Activated naive CD8-positive, alpha-beta T cell treated with anti-CD3 and anti-CD28 coated beads, Interleukin-2, amount 50 U/mL, for 24 hours (primary cell): ENCODE data around the gene NXF1.
"Not testable (repeated sequence)": the region's sequence is repeated elsewhere in the genome, so short reads cannot be mapped to it uniquely, and the experiment has no call there.

Experiments used
- ATAC-seq: fragments of 150-1000 bp; cut with Tn5 transposase; one replicate; pipeline ENCODE4 v1.10.0; 2021
- DNase-seq: peaks from one replicate; pipeline ENCODE4 v3.0.0; 2021
- H3K27ac Mint-ChIP-seq: one replicate; pipeline ENCODE4 v1.8.0; 2021; ENCODE audit warnings: mild to moderate bottlenecking, mixed read lengths
- H3K27me3 Mint-ChIP-seq: one replicate; pipeline ENCODE4 v1.8.0; 2021; ENCODE audit warnings: mixed read lengths
- H3K36me3 Mint-ChIP-seq: one replicate; pipeline ENCODE4 v1.8.0; 2021; ENCODE audit warnings: low read depth, mixed read lengths
- H3K4me1 Mint-ChIP-seq: one replicate; pipeline ENCODE4 v1.8.0; 2021; ENCODE audit warnings: mixed read lengths
- H3K4me3 Mint-ChIP-seq: one replicate; pipeline ENCODE4 v1.8.0; 2021; ENCODE audit warnings: mild to moderate bottlenecking, moderate library complexity, mixed read lengths
- H3K9me3 Mint-ChIP-seq: one replicate; pipeline ENCODE4 v1.8.0; 2021; ENCODE audit warnings: mixed read lengths

Gene NXF1

DNA sequence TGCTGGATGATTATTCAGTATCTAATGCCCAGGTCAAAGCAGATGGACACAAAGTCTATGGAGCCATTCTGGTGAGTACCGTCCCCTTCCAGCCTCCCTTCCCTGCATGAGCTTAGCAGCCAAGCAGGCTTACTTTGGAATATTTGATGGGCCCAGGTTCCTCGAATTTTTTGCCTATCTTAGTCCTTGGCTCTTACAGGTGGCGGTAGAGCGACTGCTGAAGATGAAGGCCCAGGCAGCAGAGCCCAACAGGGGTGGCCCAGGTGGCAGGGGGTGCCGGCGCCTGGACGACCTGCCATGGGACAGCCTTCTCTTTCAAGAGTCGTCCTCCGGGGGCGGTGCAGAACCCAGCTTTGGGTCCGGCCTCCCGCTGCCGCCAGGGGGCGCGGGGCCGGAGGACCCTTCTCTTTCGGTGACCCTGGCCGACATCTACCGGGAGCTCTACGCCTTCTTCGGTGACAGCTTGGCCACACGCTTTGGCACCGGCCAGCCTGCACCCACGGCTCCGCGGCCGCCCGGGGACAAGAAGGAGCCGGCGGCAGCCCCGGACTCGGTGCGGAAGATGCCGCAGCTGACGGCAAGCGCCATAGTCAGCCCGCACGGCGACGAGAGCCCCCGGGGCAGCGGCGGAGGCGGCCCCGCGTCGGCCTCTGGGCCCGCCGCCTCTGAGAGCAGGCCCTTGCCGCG lies 18.8 kb downstream of the NXF1 start:
- ATAC-seq, result peak; percentile 75
- Mint-ChIP-seq H3K4me3 (peak overlapping the region; percentile 83), H3K27ac (peak overlapping the region; percentile 84), H3K27me3 (no peaks in the 10 kb centered on the region), H3K4me1 (peaks cover 44% of the 10 kb centered on the region), H3K36me3 (peaks cover 20% of the 10 kb centered on the region), H3K9me3 (no peaks in the 10 kb centered on the region)
- DNase-seq, result peak; percentile 90

GRCh38 chr11:62782753-62783152 lies 22.5 kb downstream of the NXF1 start:
- ATAC-seq, result no peak
- no peak for DNase-seq
- H3K4me3 Mint-ChIP-seq, result no peak overlapping the region
- peaks cover 12% of the 10 kb centered on the region for H3K4me1 Mint-ChIP-seq
- no peak overlapping the region for H3K27ac Mint-ChIP-seq
- H3K27me3 Mint-ChIP-seq, result no peaks in the 10 kb centered on the region
- no peaks in the 10 kb centered on the region for H3K36me3 Mint-ChIP-seq
- no peaks in the 10 kb centered on the region for H3K9me3 Mint-ChIP-seq

DNA sequence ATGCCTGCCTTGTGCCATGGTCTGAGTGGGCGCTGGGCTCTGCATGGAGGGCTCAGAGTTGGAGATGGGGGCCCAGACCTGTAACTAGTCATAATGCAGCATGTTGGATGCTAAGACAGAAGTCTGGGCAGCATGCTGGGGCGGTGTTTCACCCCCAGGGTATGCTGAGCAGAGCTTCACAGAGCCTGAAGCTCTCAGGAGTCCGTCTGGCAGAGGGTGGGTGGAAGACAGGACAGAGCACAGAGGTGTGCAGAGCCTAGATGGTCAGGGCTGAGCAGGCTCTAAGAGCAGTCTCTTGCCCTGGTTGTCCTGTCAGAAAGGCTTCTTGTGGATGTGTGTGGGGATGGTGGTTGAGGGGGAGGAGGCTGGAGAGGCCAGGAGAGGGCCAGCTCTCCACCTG lies 26.8 kb downstream of the NXF1 start:
- DNase-seq (no peak), ATAC-seq (peak; percentile 16)
- peaks cover 12% of the 10 kb centered on the region for H3K4me1 Mint-ChIP-seq
- H3K9me3 Mint-ChIP-seq, result no peaks in the 10 kb centered on the region
- H3K4me3 Mint-ChIP-seq, result no peak overlapping the region
- no peak overlapping the region for H3K27ac Mint-ChIP-seq
- H3K27me3 Mint-ChIP-seq, result no peaks in the 10 kb centered on the region
- H3K36me3 Mint-ChIP-seq, result peaks cover 10% of the 10 kb centered on the region

GRCh38 chr11:62777389-62777788 lies 27.9 kb downstream of the NXF1 start:
- Mint-ChIP-seq H3K4me3 (peak overlapping the region; percentile 15), H3K27me3 (no peaks in the 10 kb centered on the region), H3K4me1 (peaks cover 13% of the 10 kb centered on the region), H3K9me3 (no peaks in the 10 kb centered on the region), H3K27ac (peak overlapping the region; percentile 88), H3K36me3 (peaks cover 10% of the 10 kb centered on the region)
- peak; percentile 30 for ATAC-seq
- no peak for DNase-seq

DNA sequence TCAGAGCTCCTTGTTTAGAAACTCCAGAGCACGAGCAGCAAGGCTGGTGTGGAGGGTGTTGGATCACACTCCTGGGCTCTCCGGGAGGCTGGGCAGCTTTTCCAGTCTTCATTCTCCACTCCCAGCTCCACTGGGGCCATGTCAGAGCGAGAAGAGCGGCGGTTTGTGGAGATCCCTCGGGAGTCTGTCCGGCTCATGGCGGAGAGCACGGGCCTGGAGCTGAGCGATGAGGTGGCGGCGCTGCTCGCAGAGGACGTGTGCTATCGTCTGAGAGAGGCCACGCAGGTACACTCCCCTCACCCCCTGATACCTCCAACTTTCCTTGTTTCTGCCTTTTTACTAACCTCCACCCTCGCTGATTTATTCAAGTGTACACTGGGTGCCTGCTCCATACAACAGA lies 29.6 kb downstream of the NXF1 start:
- no peak for DNase-seq
- H3K27ac Mint-ChIP-seq, result no peak overlapping the region
- no peak for ATAC-seq
- H3K36me3 Mint-ChIP-seq, result peaks cover 10% of the 10 kb centered on the region
- no peaks in the 10 kb centered on the region for H3K9me3 Mint-ChIP-seq
- H3K4me1 Mint-ChIP-seq, result peaks cover 23% of the 10 kb centered on the region
- H3K4me3 Mint-ChIP-seq, result no peak overlapping the region
- H3K27me3 Mint-ChIP-seq, result no peaks in the 10 kb centered on the region

- peaks cover 10% of the 10 kb centered on the region for H3K36me3 Mint-ChIP-seq
- ATAC-seq (no peak), DNase-seq (no peak)
- H3K4me1 Mint-ChIP-seq, result peaks cover 34% of the 10 kb centered on the region
- no peaks in the 10 kb centered on the region for H3K27me3 Mint-ChIP-seq
- H3K9me3 Mint-ChIP-seq, result no peaks in the 10 kb centered on the region
- no peak overlapping the region for H3K27ac Mint-ChIP-seq
- H3K4me3 Mint-ChIP-seq, result no peak overlapping the region
Measured at GRCh38 chr11:62774407-62774806, 30.8 kb downstream of the NXF1 start.

GRCh38 chr11:62771144-62772021 lies 33.9 kb downstream of the NXF1 start, which contains the start of gene TAF6L:
TSS of gene TAF6L (plus strand) at chr11:62771396. CDS start at chr11:62775784, 4,388 bp downstream.
- Mint-ChIP-seq H3K9me3 (no peaks in the 10 kb centered on the region), H3K4me1 (peaks cover 27% of the 10 kb centered on the region), H3K36me3 (peaks cover 11% of the 10 kb centered on the region), H3K27ac (peak within 1 kb of the TSS; percentile 96), H3K4me3 (peak within 1 kb of the TSS; percentile 90), H3K27me3 (no peaks in the 10 kb centered on the region)
- DNase-seq, result peak; percentile 96
- peak; percentile 87 for ATAC-seq

- no peaks in the 10 kb centered on the region for H3K9me3 Mint-ChIP-seq
- peak overlapping the region; percentile 90 for H3K4me3 Mint-ChIP-seq
- H3K4me1 Mint-ChIP-seq, result peaks cover 27% of the 10 kb centered on the region
- H3K36me3 Mint-ChIP-seq, result peaks cover 11% of the 10 kb centered on the region
- peak overlapping the region; percentile 96 for H3K27ac Mint-ChIP-seq
- no peaks in the 10 kb centered on the region for H3K27me3 Mint-ChIP-seq
- ATAC-seq, result no peak
- peak; percentile 30 for DNase-seq
Measured at GRCh38 chr11:62770778-62771143, 34.5 kb downstream of the NXF1 start.

- ATAC-seq, H3K27me3 Mint-ChIP-seq, H3K9me3 Mint-ChIP-seq: not testable (repeated sequence)
- Mint-ChIP-seq H3K27ac (peak overlapping the region; percentile 39), H3K4me3 (peak overlapping the region; percentile 94), H3K36me3 (peaks cover 15% of the 10 kb centered on the region), H3K4me1 (peaks cover 21% of the 10 kb centered on the region)
- DNase-seq, result peak; percentile 23
Measured at GRCh38 chr11:62760867-62761227, 44.4 kb downstream of the NXF1 start.

DNA sequence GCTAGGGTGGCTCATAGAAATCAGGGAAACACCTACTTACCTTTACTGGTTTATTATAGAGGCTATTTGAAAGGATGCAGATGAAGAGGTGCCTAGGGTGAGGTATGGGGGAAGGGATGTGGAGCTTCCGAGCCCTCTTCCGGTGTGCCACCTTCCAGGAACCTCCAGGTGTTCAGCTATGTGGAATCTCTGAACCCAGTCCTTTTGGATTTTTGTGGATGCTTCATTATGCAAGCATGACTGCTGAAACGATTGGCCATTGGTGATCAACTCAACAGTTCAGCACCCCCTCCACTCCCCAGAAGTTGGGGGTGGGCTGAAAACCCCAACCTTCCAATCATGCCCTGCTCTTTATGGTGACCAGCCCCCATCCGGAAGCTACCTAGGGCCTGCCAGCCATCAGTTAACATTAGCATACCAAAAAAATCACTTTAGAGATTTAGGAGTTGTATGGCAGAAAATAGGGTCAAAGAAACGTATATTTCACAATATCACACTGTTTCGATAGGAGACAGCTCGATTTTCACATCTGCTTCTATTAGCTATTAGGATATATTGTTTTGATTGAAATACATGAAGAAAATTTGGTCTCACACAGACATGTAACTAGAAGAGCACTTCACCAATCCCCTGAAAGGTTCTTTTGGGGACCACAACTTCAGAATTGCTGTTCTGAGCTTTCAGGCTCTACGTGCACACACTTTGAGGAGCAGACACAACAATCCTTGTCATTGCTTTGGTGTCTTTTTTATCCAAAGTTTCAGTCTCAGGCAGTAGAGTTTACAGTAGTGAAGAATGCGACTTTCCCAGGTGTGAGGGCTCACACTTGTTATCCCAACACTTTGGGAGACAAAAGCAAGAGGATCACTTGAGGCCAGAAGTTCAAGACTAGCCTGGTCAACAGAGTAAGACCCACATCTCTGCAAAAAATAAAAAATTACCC lies 47.1 kb downstream of the NXF1 start:
- Mint-ChIP-seq H3K36me3 (peaks cover 10% of the 10 kb centered on the region), H3K4me1 (peaks cover 29% of the 10 kb centered on the region), H3K9me3 (no peaks in the 10 kb centered on the region), H3K27ac (no peak overlapping the region), H3K27me3 (peaks cover 2% of the 10 kb centered on the region), H3K4me3 (no peak overlapping the region)
- DNase-seq, result no peak
- no peak for ATAC-seq

- peaks cover 2% of the 10 kb centered on the region for H3K27me3 Mint-ChIP-seq
- peak overlapping the region; percentile 98 for H3K4me3 Mint-ChIP-seq
- H3K27ac Mint-ChIP-seq, result no peak overlapping the region
Measured at GRCh38 chr11:62755086-62755615, 50.1 kb downstream of the NXF1 start.

GRCh38 chr11:62753736-62754603 lies 51.3 kb downstream of the NXF1 start, which contains the start of gene ZBTB3:
TSS of gene ZBTB3 (minus strand) at chr11:62754160. CDS start at chr11:62753664, 496 bp downstream.
- H3K27ac Mint-ChIP-seq, result peak within 1 kb of the TSS; percentile 99
- H3K27me3 Mint-ChIP-seq, result peaks cover 2% of the 10 kb centered on the region
- peak; percentile 99 for ATAC-seq
- peaks cover 7% of the 10 kb centered on the region for H3K36me3 Mint-ChIP-seq
- peaks cover 27% of the 10 kb centered on the region for H3K4me1 Mint-ChIP-seq
- peak; percentile 96 for DNase-seq
- no peaks in the 10 kb centered on the region for H3K9me3 Mint-ChIP-seq
- H3K4me3 Mint-ChIP-seq, result peak within 1 kb of the TSS; percentile 98

More at GRCh38 chr11:62755086-62755615, 50.1 kb downstream of the NXF1 start:
- DNase-seq (no peak), ATAC-seq (no peak)
- Mint-ChIP-seq H3K9me3 (no peaks in the 10 kb centered on the region), H3K4me1 (peaks cover 27% of the 10 kb centered on the region), H3K36me3 (peaks cover 5% of the 10 kb centered on the region)

DNA sequence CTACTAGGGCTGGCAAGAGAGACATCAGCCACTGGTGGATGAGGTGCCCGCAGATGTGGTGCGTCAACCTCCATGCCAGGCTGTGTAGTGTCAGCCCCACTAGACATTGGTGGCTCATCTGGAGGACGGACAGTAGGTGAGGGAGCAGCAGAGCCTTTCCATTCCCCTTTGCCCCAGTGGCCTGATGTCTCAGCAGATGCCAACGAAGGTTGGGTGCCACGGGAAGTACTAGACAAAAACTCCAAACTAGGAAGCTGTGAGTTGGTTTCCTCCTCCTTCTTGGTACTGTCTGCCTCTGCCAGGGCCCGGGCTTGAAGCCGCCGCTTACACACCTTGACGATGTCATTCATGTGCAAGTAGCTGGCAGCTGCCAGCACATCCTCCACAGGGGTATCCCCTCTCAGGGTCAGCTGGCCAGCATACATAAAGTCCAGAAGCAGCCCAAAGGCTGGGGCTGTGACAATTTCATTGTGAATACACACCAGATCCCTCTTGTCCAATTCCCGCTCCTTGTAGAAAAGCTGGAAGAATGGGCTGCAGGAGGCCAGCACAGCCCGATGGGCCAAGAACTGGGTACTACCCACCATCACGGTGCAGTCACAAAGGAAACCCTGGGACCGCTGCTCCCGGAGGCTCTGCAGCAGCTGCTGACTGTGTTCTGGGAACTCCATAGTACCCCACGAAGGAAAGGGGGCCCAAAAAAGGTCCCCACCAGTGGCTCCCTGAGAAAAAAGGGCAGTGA lies 52.1 kb downstream of the NXF1 start:
- no peak for ATAC-seq
- peak overlapping the region; percentile 99 for H3K27ac Mint-ChIP-seq
- peak overlapping the region; percentile 98 for H3K4me3 Mint-ChIP-seq
- no peak for DNase-seq
- H3K4me1 Mint-ChIP-seq, result peaks cover 27% of the 10 kb centered on the region
- no peaks in the 10 kb centered on the region for H3K9me3 Mint-ChIP-seq
- H3K27me3 Mint-ChIP-seq, result peaks cover 2% of the 10 kb centered on the region
- H3K36me3 Mint-ChIP-seq, result peaks cover 8% of the 10 kb centered on the region
